Memory B cell (primary cell): ENCODE results near the gene CBFA2T2.

Experiments used
- ATAC-seq: fragments of 150-1000 bp; cut with Tn5 transposase; 2 replicates; pipeline ENCODE4 v1.10.0; 2021; ENCODE audit warnings: low read depth, mild to moderate bottlenecking, moderate library complexity
- DNase-seq, 2 donors: peaks; one replicate each; pipeline ENCODE4 v3.0.0; 2022; ENCODE audit warnings: low spot score in 2 of 2
- H3K27ac Mint-ChIP-seq: one replicate; pipeline ENCODE4 v1.8.0; 2022; ENCODE audit warnings: mild to moderate bottlenecking, moderate library complexity, mixed read lengths
- H3K27me3 Mint-ChIP-seq: one replicate; pipeline ENCODE4 v1.8.0; 2022; ENCODE audit warnings: mixed read lengths
- H3K36me3 Mint-ChIP-seq: one replicate; pipeline ENCODE4 v1.8.0; 2022; ENCODE audit warnings: mild to moderate bottlenecking, mixed read lengths
- H3K4me1 Mint-ChIP-seq: one replicate; pipeline ENCODE4 v1.8.0; 2022; ENCODE audit warnings: mixed read lengths
- H3K4me3 Mint-ChIP-seq: one replicate; pipeline ENCODE4 v1.8.0; 2022; ENCODE audit warnings: mild to moderate bottlenecking, moderate library complexity, mixed read lengths
- H3K9me3 Mint-ChIP-seq: one replicate; pipeline ENCODE4 v1.8.0; 2022; ENCODE audit warnings: mixed read lengths

CBFA2T2 gene

DNA sequence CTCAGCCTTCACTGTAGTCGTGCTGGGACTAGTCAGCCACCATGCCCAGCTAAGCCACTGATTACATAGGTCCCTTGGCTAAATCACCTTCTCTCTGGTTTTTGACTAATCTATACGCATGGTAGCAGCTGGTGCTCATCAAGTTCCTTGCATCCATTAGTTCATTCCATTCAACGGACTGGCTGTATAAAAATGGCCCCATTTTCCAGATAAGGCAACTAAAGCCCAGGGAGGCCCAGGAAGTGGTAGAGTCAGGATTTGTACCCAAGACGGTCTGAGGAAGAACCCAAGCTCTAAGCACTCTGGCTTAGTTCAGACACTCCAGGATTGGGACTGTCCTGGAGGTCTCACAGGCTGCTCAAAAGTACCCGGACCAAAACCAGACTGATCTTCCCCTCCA, 191.4 kb downstream of the CBFA2T2 start:
- DNase-seq, result no peak
- H3K9me3 Mint-ChIP-seq, result no peaks in the 10 kb centered on the region
- no peaks in the 10 kb centered on the region for H3K36me3 Mint-ChIP-seq
- no peak overlapping the region for H3K27ac Mint-ChIP-seq
- ATAC-seq, result no peak
- no peak overlapping the region for H3K4me3 Mint-ChIP-seq
- peaks cover 27% of the 10 kb centered on the region for H3K4me1 Mint-ChIP-seq
- no peaks in the 10 kb centered on the region for H3K27me3 Mint-ChIP-seq

DNA sequence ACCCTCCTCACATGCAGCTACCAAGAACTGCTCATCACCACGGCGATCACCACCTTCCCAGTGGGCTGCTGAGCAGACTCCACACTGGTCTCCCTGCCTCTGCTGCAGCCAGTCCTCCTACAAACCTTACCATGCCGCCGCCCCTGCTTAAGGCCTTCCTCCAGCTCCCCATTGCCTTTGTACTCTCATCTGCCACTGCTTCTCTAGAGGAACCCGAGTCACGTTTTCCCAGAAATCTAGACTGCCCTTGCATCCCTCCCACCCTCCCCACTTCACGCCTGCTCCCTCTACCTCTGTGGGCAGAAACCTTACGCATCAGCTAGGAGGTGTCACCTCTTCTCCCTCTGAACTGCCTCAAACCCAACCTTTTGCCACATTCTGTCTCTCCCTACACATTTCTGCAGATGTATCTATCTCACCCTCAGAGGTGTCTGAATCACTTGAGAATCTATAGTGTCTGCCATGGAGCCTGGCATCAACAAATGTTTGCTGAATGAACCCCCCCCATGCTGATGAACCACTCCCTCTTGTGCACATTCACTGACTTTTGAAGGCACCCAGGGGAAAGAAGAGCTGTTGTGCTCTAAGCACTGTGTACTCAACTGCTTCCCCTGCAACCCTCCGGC, 191.9 kb downstream of the CBFA2T2 start:
- no peaks in the 10 kb centered on the region for H3K27me3 Mint-ChIP-seq

DNA sequence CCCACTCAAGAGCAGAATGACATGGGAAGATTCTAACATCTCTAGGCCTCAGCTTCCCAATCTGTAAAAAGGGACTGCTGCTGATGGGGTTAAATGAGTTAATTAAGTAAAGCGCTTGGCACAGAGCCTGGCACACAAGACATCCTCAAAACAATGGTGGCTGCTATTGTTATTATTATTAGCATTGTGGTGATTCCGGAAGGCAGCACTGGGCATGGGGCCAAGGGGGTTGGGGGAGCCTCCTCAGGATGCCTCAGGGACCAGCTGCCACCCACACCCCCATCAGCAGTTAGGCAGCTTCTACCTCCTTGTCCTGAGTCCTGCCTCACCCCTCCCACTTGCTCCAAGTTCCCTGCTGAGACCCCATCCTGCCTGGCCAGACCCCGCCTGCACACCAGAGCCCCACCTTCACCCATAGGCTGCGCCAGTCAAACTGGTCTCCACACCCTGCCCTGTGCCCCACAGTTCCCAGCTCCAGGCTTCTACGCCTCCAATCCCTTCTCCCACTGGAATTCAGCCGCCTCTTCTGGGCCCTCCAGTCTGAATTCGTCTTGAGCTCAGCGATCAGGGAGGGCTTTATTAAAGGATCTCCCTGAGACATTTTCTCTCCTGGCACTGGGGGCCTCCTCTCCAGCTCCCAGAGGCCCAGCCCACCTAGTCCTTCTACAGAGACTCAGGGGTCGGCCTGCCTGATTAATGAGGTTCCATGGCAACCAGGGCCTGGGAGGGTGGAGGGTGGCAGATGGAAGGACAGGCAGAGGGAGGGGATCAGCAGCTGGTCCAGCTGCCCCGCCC, 194.8 kb downstream of the CBFA2T2 start:
- Mint-ChIP-seq H3K36me3 (no peaks in the 10 kb centered on the region), H3K9me3 (no peaks in the 10 kb centered on the region), H3K4me3 (peak overlapping the region; percentile 86), H3K27ac (peak overlapping the region; percentile 82), H3K4me1 (peaks cover 26% of the 10 kb centered on the region), H3K27me3 (no peaks in the 10 kb centered on the region)
- no peak for DNase-seq
- no peak for ATAC-seq

More for the DNA sequence above, 191.9 kb downstream of the CBFA2T2 start:
- DNase-seq (no peak), ATAC-seq (no peak)
- no peaks in the 10 kb centered on the region for H3K9me3 Mint-ChIP-seq
- no peaks in the 10 kb centered on the region for H3K36me3 Mint-ChIP-seq
- peaks cover 31% of the 10 kb centered on the region for H3K4me1 Mint-ChIP-seq
- no peak overlapping the region for H3K4me3 Mint-ChIP-seq
- no peak overlapping the region for H3K27ac Mint-ChIP-seq

GRCh38 chr20:33685328-33686099, 195.6 kb downstream of the CBFA2T2 start:
- H3K27ac Mint-ChIP-seq, result peak overlapping the region; percentile 82
- H3K36me3 Mint-ChIP-seq, result no peaks in the 10 kb centered on the region
- peak overlapping the region; percentile 86 for H3K4me3 Mint-ChIP-seq
- no peaks in the 10 kb centered on the region for H3K9me3 Mint-ChIP-seq
- no peaks in the 10 kb centered on the region for H3K27me3 Mint-ChIP-seq
- peaks cover 23% of the 10 kb centered on the region for H3K4me1 Mint-ChIP-seq
- DNase-seq, result peak; percentile 53 to 54
- ATAC-seq, result peak; percentile 57

DNA sequence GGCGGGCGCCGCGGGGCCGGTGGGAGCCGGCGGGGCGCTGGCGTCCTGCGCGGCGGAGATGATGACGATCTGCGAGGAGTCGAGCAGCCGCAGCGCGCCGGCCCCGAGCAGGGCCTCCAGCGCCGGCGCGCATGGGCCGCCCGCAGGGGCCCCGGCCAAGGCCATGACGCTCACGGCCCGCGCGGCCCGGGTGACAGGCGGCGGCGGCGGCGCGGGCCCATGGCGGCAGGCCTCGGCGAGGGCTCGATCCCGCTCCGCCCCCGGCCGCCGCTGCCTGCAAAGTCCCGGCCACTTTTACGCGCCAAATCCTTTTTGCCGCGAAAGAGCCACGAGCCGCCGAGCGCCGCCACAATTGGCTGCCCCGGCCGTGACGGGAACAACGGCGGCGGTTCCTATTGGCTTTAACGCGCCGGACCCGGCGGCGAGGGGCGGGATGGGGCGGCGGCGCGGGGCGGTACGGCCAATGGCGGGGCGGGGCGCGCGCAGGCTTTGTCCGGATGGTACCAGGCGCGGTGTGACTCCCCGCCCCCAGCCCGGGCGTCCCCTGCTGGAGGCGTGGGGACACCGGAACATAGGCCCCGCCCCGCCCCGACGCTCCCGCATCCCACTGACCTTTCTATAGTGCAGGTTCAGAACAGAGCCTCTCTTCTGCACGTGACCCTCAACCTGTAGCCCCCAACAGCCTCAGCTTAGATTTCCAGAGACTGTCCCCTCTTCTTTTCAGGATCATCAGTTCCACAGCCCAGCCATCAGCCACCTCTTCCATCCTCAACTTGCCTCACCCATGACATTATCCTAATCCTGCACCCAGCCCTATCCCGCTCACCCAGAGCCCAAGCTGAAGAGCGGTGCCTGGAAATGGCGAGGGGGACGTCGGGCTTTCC, 196.4 kb downstream of the CBFA2T2 start, which contains the start of gene E2F1:
E2F1 (minus strand) TSS at position 286 of the 884 bp plus-strand sequence; CDS start at position 165, 121 bp downstream.
- Mint-ChIP-seq H3K27me3 (no peaks in the 10 kb centered on the region), H3K4me1 (peaks cover 22% of the 10 kb centered on the region), H3K9me3 (no peaks in the 10 kb centered on the region), H3K4me3 (peak within 1 kb of the TSS; percentile 86), H3K27ac (peak within 1 kb of the TSS; percentile 82), H3K36me3 (no peaks in the 10 kb centered on the region)
- ATAC-seq (peak; percentile 91), DNase-seq (peak; percentile 92 to 94)

DNA sequence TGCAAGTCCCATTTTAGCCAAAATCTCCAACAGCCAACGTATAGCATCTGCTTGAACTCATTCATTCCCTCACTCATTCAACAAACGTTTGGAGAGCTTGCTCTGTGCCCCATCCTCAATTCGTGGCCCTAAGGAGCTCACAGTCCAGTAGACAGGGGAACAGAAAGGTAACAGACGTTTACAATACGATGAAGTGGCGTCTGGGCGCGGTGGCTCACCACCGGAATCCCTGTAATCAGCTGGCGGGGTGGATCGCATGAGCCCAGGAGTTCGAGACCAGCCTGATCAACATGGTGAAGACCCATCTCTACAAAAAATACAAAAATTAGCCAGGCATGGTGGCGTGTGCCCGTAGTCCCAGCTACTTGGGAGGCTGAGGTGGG, 197.1 kb downstream of the CBFA2T2 start:
- Mint-ChIP-seq H3K36me3 (no peaks in the 10 kb centered on the region), H3K4me3 (peak overlapping the region; percentile 86), H3K27ac (no peak overlapping the region), H3K27me3 (no peaks in the 10 kb centered on the region), H3K4me1 (peaks cover 20% of the 10 kb centered on the region), H3K9me3 (no peaks in the 10 kb centered on the region)
- DNase-seq, result no peak
- ATAC-seq, result no peak

DNA sequence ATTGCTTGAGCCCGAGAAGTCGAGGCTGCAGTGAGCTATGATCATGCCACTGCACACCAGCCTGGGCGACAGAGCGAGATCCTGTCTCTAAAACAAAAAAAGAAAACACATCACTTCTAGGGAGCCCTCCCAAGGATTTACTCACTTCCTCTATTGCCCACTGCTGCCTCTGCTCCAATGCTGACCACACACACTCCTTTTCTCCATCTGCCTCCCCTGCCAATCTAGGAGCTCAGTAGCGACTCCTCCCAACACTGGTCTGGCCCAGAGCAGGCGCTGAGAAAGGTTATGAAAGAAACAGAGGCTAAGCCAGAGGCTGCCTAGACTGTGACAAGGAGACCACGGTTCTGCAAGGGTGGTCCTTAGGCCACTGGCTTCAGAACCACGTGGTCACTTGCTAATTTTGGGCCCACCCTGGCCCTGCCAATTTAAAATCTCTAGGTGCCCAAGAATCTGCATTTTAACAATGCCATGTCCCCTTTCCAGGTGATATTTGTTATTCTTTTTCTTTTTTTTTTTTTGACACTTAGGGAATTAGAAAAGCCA, 197.5 kb downstream of the CBFA2T2 start:
- peak overlapping the region; percentile 86 for H3K4me3 Mint-ChIP-seq
- no peak for DNase-seq

GRCh38 chr20:33687993-33688937, 198.4 kb downstream of the CBFA2T2 start:
- no peak for DNase-seq
- no peak overlapping the region for H3K4me3 Mint-ChIP-seq
- H3K27ac Mint-ChIP-seq, result no peak overlapping the region
- no peak for ATAC-seq
- H3K4me1 Mint-ChIP-seq, result peaks cover 19% of the 10 kb centered on the region
- no peaks in the 10 kb centered on the region for H3K36me3 Mint-ChIP-seq
- no peaks in the 10 kb centered on the region for H3K9me3 Mint-ChIP-seq
- H3K27me3 Mint-ChIP-seq, result no peaks in the 10 kb centered on the region

More for the DNA sequence above, 197.5 kb downstream of the CBFA2T2 start:
- Mint-ChIP-seq H3K4me1 (peaks cover 19% of the 10 kb centered on the region), H3K27ac (no peak overlapping the region), H3K36me3 (no peaks in the 10 kb centered on the region), H3K9me3 (no peaks in the 10 kb centered on the region), H3K27me3 (no peaks in the 10 kb centered on the region)
- ATAC-seq, result no peak

GRCh38 chr20:33688938-33689424, 199.1 kb downstream of the CBFA2T2 start:
- Mint-ChIP-seq H3K27ac (no peak overlapping the region), H3K36me3 (no peaks in the 10 kb centered on the region), H3K9me3 (no peaks in the 10 kb centered on the region), H3K27me3 (no peaks in the 10 kb centered on the region), H3K4me1 (peaks cover 19% of the 10 kb centered on the region), H3K4me3 (no peak overlapping the region)
- no peak for ATAC-seq
- DNase-seq, result no peak

DNA sequence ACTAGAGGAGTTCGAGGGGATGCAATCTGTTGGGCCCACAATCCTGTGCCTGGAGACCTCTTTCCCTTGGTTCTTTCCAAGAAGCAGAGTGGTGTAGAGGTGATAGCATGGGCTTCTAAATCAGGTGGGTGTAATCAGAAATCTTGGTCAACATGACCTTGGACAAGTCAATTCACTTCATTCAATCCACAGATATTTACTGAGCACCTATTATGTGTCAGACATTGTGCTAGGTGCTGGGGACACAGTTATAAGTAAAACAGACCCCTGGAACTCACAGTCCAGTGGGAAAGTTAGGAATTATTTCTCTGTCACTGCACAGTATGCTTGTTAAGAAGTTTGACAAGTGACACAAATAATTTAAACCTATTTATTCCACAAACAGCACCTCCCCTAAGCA, 199.6 kb downstream of the CBFA2T2 start:
- DNase-seq (no peak), ATAC-seq (no peak)
- Mint-ChIP-seq H3K9me3 (no peaks in the 10 kb centered on the region), H3K27ac (no peak overlapping the region), H3K4me1 (peaks cover 19% of the 10 kb centered on the region), H3K27me3 (no peaks in the 10 kb centered on the region), H3K4me3 (no peak overlapping the region), H3K36me3 (no peaks in the 10 kb centered on the region)

DNA sequence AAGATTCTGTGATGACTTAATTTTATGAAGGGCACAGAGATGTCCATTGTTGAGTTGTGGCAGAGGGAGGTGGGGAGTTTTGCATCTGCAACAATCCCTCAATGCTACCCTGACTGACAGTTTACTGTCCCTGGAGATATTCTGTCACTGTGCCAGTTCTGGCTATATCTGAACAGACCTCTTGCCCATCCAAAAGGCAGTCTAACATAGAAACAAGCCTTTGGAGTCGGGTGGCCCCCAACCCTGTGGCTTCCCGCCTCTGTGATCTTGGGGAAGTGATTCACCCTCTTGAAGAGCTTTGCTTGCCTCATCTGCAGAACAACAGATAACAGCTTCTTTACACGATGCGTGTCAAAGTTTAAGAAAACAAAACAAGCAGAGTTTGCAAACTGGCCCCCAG, 200.1 kb downstream of the CBFA2T2 start:
- Mint-ChIP-seq H3K4me1 (peaks cover 15% of the 10 kb centered on the region), H3K4me3 (no peak overlapping the region), H3K27me3 (no peaks in the 10 kb centered on the region), H3K36me3 (no peaks in the 10 kb centered on the region), H3K9me3 (no peaks in the 10 kb centered on the region), H3K27ac (no peak overlapping the region)
- ATAC-seq (no peak), DNase-seq (no peak)

GRCh38 chr20:33693289-33693688, 203.4 kb downstream of the CBFA2T2 start:
- Mint-ChIP-seq H3K27ac (no peak overlapping the region), H3K4me1 (peaks cover 3% of the 10 kb centered on the region), H3K27me3 (no peaks in the 10 kb centered on the region), H3K4me3 (no peak overlapping the region), H3K9me3 (no peaks in the 10 kb centered on the region), H3K36me3 (peaks cover under 1% of the 10 kb centered on the region)
- DNase-seq (no peak), ATAC-seq (no peak)
